Mesenchymal stem cell (in vitro differentiated cells and primary cell): ENCODE measurements around the gene LARGE1.

ENCODE experiments used
- DNase-seq: peaks from one replicate; pipeline ENCODE4 v3.0.0-alpha.2; 2013
- H2AFZ ChIP-seq: one replicate; pipeline ENCODE4 v1.6.1; 2013; ENCODE audit warnings: low read depth, mild to moderate bottlenecking, control low read depth, inconsistent platforms, low read length, moderate library complexity
- H2AK5ac ChIP-seq: 2 replicates; pipeline ENCODE4 v1.6.1; 2013; ENCODE audit warnings: low read length, moderate library complexity, mild to moderate bottlenecking, inconsistent platforms; ENCODE audit not compliant: severe bottlenecking
- H2BK120ac ChIP-seq: one replicate; pipeline ENCODE4 v1.6.1; 2013; ENCODE audit warnings: low read depth, mild to moderate bottlenecking, inconsistent platforms, low read length, moderate library complexity
- H2BK12ac ChIP-seq, 2 experiments: one replicate each; pipeline ENCODE4 v1.6.1; 2013; ENCODE audit warnings: inconsistent platforms in 2 of 2, low read length in 2 of 2, mild to moderate bottlenecking in 2 of 2, moderate library complexity in 2 of 2, control low read depth in 1 of 2
- H2BK15ac ChIP-seq: one replicate; pipeline ENCODE4 v1.6.1; 2013; ENCODE audit warnings: mild to moderate bottlenecking, low read depth, inconsistent platforms; ENCODE audit not compliant: poor library complexity, severe bottlenecking
- H2BK5ac ChIP-seq: 2 replicates; pipeline ENCODE4 v1.6.1; 2013; ENCODE audit warnings: low read depth, mild to moderate bottlenecking, low read length, control low read depth, inconsistent platforms; ENCODE audit not compliant: poor library complexity, severe bottlenecking
- H3K14ac ChIP-seq, 2 experiments: one replicate each; pipeline ENCODE4 v1.6.1; 2013; ENCODE audit warnings: inconsistent platforms in 2 of 2, low read length in 2 of 2, control low read depth in 1 of 2, mild to moderate bottlenecking in 1 of 2, moderate library complexity in 1 of 2
- H3K18ac ChIP-seq, 2 experiments: one replicate each; pipeline ENCODE4 v1.6.1; 2013; ENCODE audit warnings: inconsistent platforms in 2 of 2, low read length in 2 of 2, control low read depth in 1 of 2, low read depth in 1 of 2, mild to moderate bottlenecking in 1 of 2
- H3K23ac ChIP-seq, 2 experiments: one replicate each; pipeline ENCODE4 v1.6.1; 2013; ENCODE audit warnings: inconsistent platforms in 2 of 2, low read length in 2 of 2, mild to moderate bottlenecking in 2 of 2, moderate library complexity in 2 of 2, control low read depth in 1 of 2
- H3K27ac ChIP-seq: 2 replicates; pipeline ENCODE4 v1.5.1; 2013; ENCODE audit warnings: mild to moderate bottlenecking, moderate library complexity, low read length, control low read depth, inconsistent platforms; ENCODE audit not compliant: poor library complexity, severe bottlenecking
- H3K27me3 ChIP-seq, 2 experiments: 2 replicates each; pipeline versions ENCODE4 v1.6.1 to v1.7.0; 2013; ENCODE audit warnings: low read length in 2 of 2, mild to moderate bottlenecking in 2 of 2, moderate library complexity in 2 of 2, control low read depth in 1 of 2, inconsistent platforms in 1 of 2; ENCODE audit not compliant: control insufficient read depth in 1 of 2, insufficient read depth in 1 of 2
- H3K36me3 ChIP-seq, 2 experiments: 2 replicates each; pipeline versions ENCODE4 v1.6.1 to v1.7.0; 2013; ENCODE audit warnings: low read length in 2 of 2, control low read depth in 1 of 2, inconsistent platforms in 1 of 2, low read depth in 1 of 2, mild to moderate bottlenecking in 1 of 2; ENCODE audit not compliant: insufficient read depth in 2 of 2, control insufficient read depth in 1 of 2
- H3K4ac ChIP-seq, 2 experiments: one replicate each; pipeline ENCODE4 v1.6.1; 2013; ENCODE audit warnings: inconsistent platforms in 2 of 2, low read length in 2 of 2, mild to moderate bottlenecking in 2 of 2, moderate library complexity in 2 of 2, control low read depth in 1 of 2, low read depth in 1 of 2
- H3K4me1 ChIP-seq: 2 replicates; pipeline ENCODE4 v1.6.1; 2013; ENCODE audit warnings: low read depth, low read length, control low read depth; ENCODE audit not compliant: control insufficient read depth, insufficient read depth
- H3K4me2 ChIP-seq: 2 replicates; pipeline ENCODE4 v1.6.1; 2013; ENCODE audit warnings: low read length, mild to moderate bottlenecking, inconsistent platforms; ENCODE audit not compliant: poor library complexity, severe bottlenecking
- H3K4me3 ChIP-seq, 2 experiments: 2 replicates each; pipeline versions ENCODE4 v1.5.1 to v1.7.0; 2013; ENCODE audit warnings: low read length in 2 of 2, mild to moderate bottlenecking in 2 of 2, control low read depth in 1 of 2, low read depth in 1 of 2; ENCODE audit not compliant: insufficient read depth in 1 of 2
- H3K79me1 ChIP-seq: replicated peaks from 2 replicates; pipeline ENCODE4 v1.6.1; 2013; ENCODE audit warnings: mild to moderate bottlenecking, control low read depth, low read length, inconsistent platforms; ENCODE audit not compliant: poor library complexity, severe bottlenecking
- H3K9ac ChIP-seq: 2 replicates; pipeline ENCODE4 v1.7.0; 2013; ENCODE audit warnings: mild to moderate bottlenecking, low read length, moderate library complexity
- H3K9me3 ChIP-seq: 2 replicates; pipeline ENCODE4 v1.7.0; 2013; ENCODE audit warnings: mild to moderate bottlenecking, low read length; ENCODE audit not compliant: control insufficient read depth
- H4K8ac ChIP-seq: one replicate; pipeline ENCODE4 v1.6.1; 2013; ENCODE audit warnings: inconsistent platforms, mild to moderate bottlenecking, low read length, moderate library complexity
- H4K91ac ChIP-seq: one replicate; pipeline ENCODE4 v1.6.1; 2013; ENCODE audit warnings: mild to moderate bottlenecking, low read length, inconsistent platforms
- WGBS: methylation state at CpG from one replicate; pipeline ENCODE4 v1.1.7; 2013; ENCODE audit warnings: mixed read lengths; 5-methylcytosine and 5-hydroxymethylcytosine counted together

LARGE1 gene

GRCh38 chr22:33572086-33572485 is 348.2 kb downstream of the LARGE1 start:
- Histone ChIP-seq H2AFZ (no peak overlapping the region), H3K36me3 (no peaks in the 10 kb centered on the region), H2BK5ac (no peak overlapping the region), H3K23ac (no peak overlapping the region), H3K18ac (no peak overlapping the region), H2BK15ac (no peak overlapping the region), H2BK12ac (no peak overlapping the region), H4K91ac (no peak overlapping the region), H3K4me2 (no peak overlapping the region), H3K4me3 (no peak overlapping the region), H2AK5ac (no peak overlapping the region), H3K9me3 (no peaks in the 10 kb centered on the region), H3K27me3 (no peaks in the 10 kb centered on the region), H3K4me1 (peaks cover 14% of the 10 kb centered on the region), H3K27ac (no peak overlapping the region), H3K9ac (no peak overlapping the region), H4K8ac (no peak overlapping the region), H2BK120ac (no peak overlapping the region), H3K79me1 (peaks cover 1% of the 10 kb centered on the region), H3K14ac (no peak overlapping the region), H3K4ac (no peak overlapping the region)
- DNase-seq, result no peak
- 90% methylated on average over 2 of the region's 3 CpGs for WGBS

GRCh38 chr22:33570110-33570509 is 350.2 kb downstream of the LARGE1 start:
- H3K18ac ChIP-seq, result no peak overlapping the region
- no peaks in the 10 kb centered on the region for H3K36me3 ChIP-seq
- no peak overlapping the region for H3K4me2 ChIP-seq
- no peak overlapping the region for H3K4me3 ChIP-seq
- H4K8ac ChIP-seq, result no peak overlapping the region
- H3K27ac ChIP-seq, result no peak overlapping the region
- no peak overlapping the region for H2BK120ac ChIP-seq
- H3K79me1 ChIP-seq, result peaks cover 1% of the 10 kb centered on the region
- no peak for DNase-seq
- H4K91ac ChIP-seq, result no peak overlapping the region
- no peak overlapping the region for H3K23ac ChIP-seq
- H3K4me1 ChIP-seq, result peaks cover 14% of the 10 kb centered on the region
- 92% methylated on average over 4 of the region's 4 CpGs for WGBS
- no peak overlapping the region for H3K14ac ChIP-seq
- no peaks in the 10 kb centered on the region for H3K9me3 ChIP-seq
- H3K27me3 ChIP-seq, result no peaks in the 10 kb centered on the region
- H2BK5ac ChIP-seq, result no peak overlapping the region
- no peak overlapping the region for H2AFZ ChIP-seq
- H2AK5ac ChIP-seq, result no peak overlapping the region
- H3K9ac ChIP-seq, result no peak overlapping the region
- H3K4ac ChIP-seq, result no peak overlapping the region
- H2BK15ac ChIP-seq, result no peak overlapping the region
- H2BK12ac ChIP-seq, result no peak overlapping the region

GRCh38 chr22:33569559-33569958 is 350.7 kb downstream of the LARGE1 start:
- no peak overlapping the region for H3K23ac ChIP-seq
- peaks cover 14% of the 10 kb centered on the region for H3K4me1 ChIP-seq
- H3K14ac ChIP-seq, result no peak overlapping the region
- no peaks in the 10 kb centered on the region for H3K27me3 ChIP-seq
- H3K4ac ChIP-seq, result no peak overlapping the region
- no peak for DNase-seq
- H2AK5ac ChIP-seq, result no peak overlapping the region
- peaks cover 1% of the 10 kb centered on the region for H3K79me1 ChIP-seq
- no peak overlapping the region for H4K8ac ChIP-seq
- H3K9me3 ChIP-seq, result no peaks in the 10 kb centered on the region
- H2BK5ac ChIP-seq, result no peak overlapping the region
- no peak overlapping the region for H2BK120ac ChIP-seq
- H3K18ac ChIP-seq, result no peak overlapping the region
- H2BK15ac ChIP-seq, result no peak overlapping the region
- H3K4me2 ChIP-seq, result no peak overlapping the region
- H3K27ac ChIP-seq, result no peak overlapping the region
- H2AFZ ChIP-seq, result no peak overlapping the region
- H3K36me3 ChIP-seq, result no peaks in the 10 kb centered on the region
- H3K9ac ChIP-seq, result no peak overlapping the region
- no peak overlapping the region for H2BK12ac ChIP-seq
- WGBS, result 44% methylated on average over 2 of the region's 3 CpGs
- no peak overlapping the region for H4K91ac ChIP-seq
- no peak overlapping the region for H3K4me3 ChIP-seq

- no peak overlapping the region for H2AFZ ChIP-seq
- WGBS, result 67% methylated on average over 4 of the region's 4 CpGs
- H4K91ac ChIP-seq, result no peak overlapping the region
- H2BK5ac ChIP-seq, result no peak overlapping the region
- no peak overlapping the region for H2BK120ac ChIP-seq
- no peaks in the 10 kb centered on the region for H3K27me3 ChIP-seq
- no peaks in the 10 kb centered on the region for H3K9me3 ChIP-seq
- no peak overlapping the region for H3K9ac ChIP-seq
- peaks cover 1% of the 10 kb centered on the region for H3K79me1 ChIP-seq
- H2AK5ac ChIP-seq, result no peak overlapping the region
- H3K4me1 ChIP-seq, result peaks cover 14% of the 10 kb centered on the region
- no peak for DNase-seq
- H3K4me2 ChIP-seq, result no peak overlapping the region
- H2BK12ac ChIP-seq, result no peak overlapping the region
- H3K4me3 ChIP-seq, result no peak overlapping the region
- H3K27ac ChIP-seq, result no peak overlapping the region
- no peak overlapping the region for H3K18ac ChIP-seq
- H2BK15ac ChIP-seq, result no peak overlapping the region
- no peaks in the 10 kb centered on the region for H3K36me3 ChIP-seq
- H3K14ac ChIP-seq, result no peak overlapping the region
- no peak overlapping the region for H3K4ac ChIP-seq
- H3K23ac ChIP-seq, result no peak overlapping the region
- no peak overlapping the region for H4K8ac ChIP-seq
These were observed 351.3 kb downstream of the LARGE1 start for GRCh38 chr22:33569018-33569417.
